A673 (cell line): ENCODE data around the gene KRTAP10-2. TPM values are rescaled to one million over a fixed set of nuclear protein-coding genes. Genes with fewer than 3 reads are reported as not detected.

Source experiments
- BruUV-seq: library from RNA; stranded (reverse); fragments of 400-500 nt; replicated peaks from 2 replicates; lab custom pipeline; 2021; lab: Mats Ljungman, UMichigan
- CTCF ChIA-PET: fragments of 300-600 bp; sonication (Branson Sonifier 250); formaldehyde crosslinking; loops from one replicate; lab custom pipeline; 2022; ENCODE audit warnings: antibody characterized with exemption; lab: Charles Lee
- POLR2A ChIA-PET: fragments of 300-600 bp; sonication (Branson Sonifier 250); formaldehyde crosslinking; loops from one replicate; lab custom pipeline; 2022; ENCODE audit warnings: antibody characterized with exemption; ENCODE audit not compliant: low non-redundant PET; lab: Charles Lee
- DNase-seq: peaks from one replicate; pipeline ENCODE4 v3.0.0-alpha.2; 2015; ENCODE audit warnings: low spot score
- H3K27ac ChIP-seq: fragments of 200-600 bp; sonication (generic); 2 replicates; pipeline ENCODE4 v1.5.1; 2016; ENCODE audit warnings: mixed run types, low read depth, mild to moderate bottlenecking, mixed read lengths, antibody characterized with exemption, low read length; ENCODE audit not compliant: poor library complexity, severe bottlenecking
- H3K27me3 ChIP-seq: fragments of 200-600 bp; sonication (generic); replicated peaks from 2 replicates; pipeline ENCODE4 v1.6.1; 2017; ENCODE audit warnings: mixed run types, low read depth, mild to moderate bottlenecking, mixed read lengths, antibody characterized with exemption, low read length; ENCODE audit not compliant: insufficient read depth, poor library complexity
- H3K36me3 ChIP-seq: fragments of 200-600 bp; sonication (generic); 2 replicates; pipeline ENCODE4 v1.6.1; 2016; ENCODE audit warnings: mixed run types, mild to moderate bottlenecking, mixed read lengths, antibody characterized with exemption, low read length; ENCODE audit not compliant: insufficient read depth, poor library complexity, severe bottlenecking
- H3K4me1 ChIP-seq: fragments of 200-600 bp; sonication (generic); 2 replicates; pipeline ENCODE4 v1.6.1; 2017; ENCODE audit warnings: mixed run types, mild to moderate bottlenecking, mixed read lengths, antibody characterized with exemption, low read length; ENCODE audit not compliant: insufficient read depth, poor library complexity, severe bottlenecking
- H3K4me3 ChIP-seq: fragments of 200-600 bp; sonication (generic); 2 replicates; pipeline ENCODE4 v1.5.1; 2016; ENCODE audit warnings: low read depth, mixed run types, mild to moderate bottlenecking, mixed read lengths, low read length; ENCODE audit not compliant: poor library complexity, severe bottlenecking
- H3K9me3 ChIP-seq: fragments of 200-600 bp; sonication (generic); 2 replicates; pipeline ENCODE4 v1.6.1; 2016; ENCODE audit warnings: mixed run types, low read depth, mild to moderate bottlenecking, mixed read lengths, antibody characterized with exemption, low read length; ENCODE audit not compliant: poor library complexity, severe bottlenecking
- EZH2 ChIP-seq: fragments of 200-600 bp; sonication (generic); IDR thresholded peaks from 2 replicates; pipeline ENCODE4 v1.6.1; 2017; ENCODE audit warnings: borderline replicate concordance, low read depth, mild to moderate bottlenecking, mixed read lengths, antibody characterized with exemption, low read length; ENCODE audit not compliant: poor library complexity, severe bottlenecking
- intact Hi-C: fragments of 100-400 bp; cut with micrococcal nuclease; formaldehyde crosslinking; loops from one replicate; pipeline ENCODE4 v1.10.0; 2022; ENCODE audit not compliant: unreplicated experiment
- total RNA-seq: library from RNA; stranded (reverse); gene quantifications from 2 replicates; pipeline ENCODE4 v1.2.3, GENCODE V29; 2021
- TF ChIP-seq, protein P1 (sequence below): fragments of 300-800, 200-600 bp; sonication (generic); conservative IDR thresholded peaks from 2 replicates; pipeline ENCODE4 v1.5.1; 2017; ENCODE audit warnings: low read depth, mild to moderate bottlenecking, antibody characterized with exemption, low read length, moderate library complexity, mixed read lengths

The KRTAP10-2 gene
- total RNA-seq, 1 experiment from 2014 or later: 0.69 TPM

GRCh38 chr21:44507673-44508425, 43.5 kb downstream of the KRTAP10-2 start:
- ChIA-PET CTCF (no interaction called here), POLR2A (no interaction called here)
- no peak for TF ChIP-seq EZH2
- TF ChIP-seq, protein P1, sequence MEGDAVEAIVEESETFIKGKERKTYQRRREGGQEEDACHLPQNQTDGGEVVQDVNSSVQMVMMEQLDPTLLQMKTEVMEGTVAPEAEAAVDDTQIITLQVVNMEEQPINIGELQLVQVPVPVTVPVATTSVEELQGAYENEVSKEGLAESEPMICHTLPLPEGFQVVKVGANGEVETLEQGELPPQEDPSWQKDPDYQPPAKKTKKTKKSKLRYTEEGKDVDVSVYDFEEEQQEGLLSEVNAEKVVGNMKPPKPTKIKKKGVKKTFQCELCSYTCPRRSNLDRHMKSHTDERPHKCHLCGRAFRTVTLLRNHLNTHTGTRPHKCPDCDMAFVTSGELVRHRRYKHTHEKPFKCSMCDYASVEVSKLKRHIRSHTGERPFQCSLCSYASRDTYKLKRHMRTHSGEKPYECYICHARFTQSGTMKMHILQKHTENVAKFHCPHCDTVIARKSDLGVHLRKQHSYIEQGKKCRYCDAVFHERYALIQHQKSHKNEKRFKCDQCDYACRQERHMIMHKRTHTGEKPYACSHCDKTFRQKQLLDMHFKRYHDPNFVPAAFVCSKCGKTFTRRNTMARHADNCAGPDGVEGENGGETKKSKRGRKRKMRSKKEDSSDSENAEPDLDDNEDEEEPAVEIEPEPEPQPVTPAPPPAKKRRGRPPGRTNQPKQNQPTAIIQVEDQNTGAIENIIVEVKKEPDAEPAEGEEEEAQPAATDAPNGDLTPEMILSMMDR: no peak
- Histone ChIP-seq H3K9me3 (no peaks in the 10 kb centered on the region), H3K4me3 (no peak overlapping the region), H3K27ac (no peak overlapping the region), H3K4me1 (no peaks in the 10 kb centered on the region), H3K36me3 (no peaks in the 10 kb centered on the region), H3K27me3 (no peaks in the 10 kb centered on the region)
- no peak for DNase-seq
- intact Hi-C loops: no loop called here
- no TSS peak for BruUV-seq

DNA sequence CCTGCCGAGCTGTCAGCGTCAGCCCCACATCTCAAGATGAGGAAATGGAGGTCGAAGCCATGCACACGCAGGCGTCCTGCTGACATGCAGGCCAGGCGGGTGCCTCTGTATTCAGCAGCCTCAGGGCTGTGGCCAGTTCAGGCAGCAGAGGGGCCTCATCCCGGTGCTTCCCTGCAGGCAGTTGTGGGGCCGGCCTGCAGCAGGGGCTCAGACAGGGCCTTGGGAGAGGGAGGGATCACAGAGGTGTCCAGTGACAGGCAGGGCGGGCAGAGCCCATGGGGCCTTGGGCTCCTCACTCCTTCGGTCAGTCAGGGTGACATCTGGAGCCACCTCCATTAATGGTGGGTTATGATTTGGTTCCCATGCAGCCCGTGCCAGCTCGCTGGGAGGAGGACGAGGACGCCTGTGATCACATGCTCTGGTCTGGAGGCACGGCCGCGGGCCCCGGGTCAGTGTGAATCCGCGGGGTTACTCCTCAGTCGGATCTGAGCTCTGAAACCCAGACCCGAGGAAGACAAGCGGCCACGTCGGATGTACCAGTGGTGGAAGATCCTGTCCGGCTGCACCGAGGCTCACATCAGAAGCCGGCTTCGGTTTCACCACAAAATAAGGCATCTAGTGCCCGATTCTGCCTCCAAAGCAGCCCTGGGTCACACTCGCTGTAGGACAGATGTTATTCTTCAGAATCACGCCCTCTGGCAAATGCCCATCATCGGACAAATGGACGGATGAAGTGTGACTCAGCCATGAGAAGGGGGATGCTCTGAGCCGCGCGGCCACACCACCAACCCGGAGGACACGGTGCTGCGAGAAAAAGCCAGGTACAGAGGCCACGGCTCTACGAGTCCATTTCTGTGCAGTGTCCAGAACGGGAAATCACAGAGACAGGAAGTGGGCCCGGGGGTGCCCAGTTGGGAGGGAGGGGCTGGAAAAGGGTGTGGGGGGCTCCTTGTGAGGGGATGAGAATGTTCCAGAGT, 44.7 kb downstream of the KRTAP10-2 start:
- intact Hi-C loops: no loop called here
- CTCF ChIA-PET: interaction anchor here (0.9 kb wide), 1 partner anchor 286 kb away, joined by 5 read pairs; no protein-coding TSS in a partner anchor
- Histone ChIP-seq H3K9me3 (no peaks in the 10 kb centered on the region), H3K36me3 (no peaks in the 10 kb centered on the region), H3K27ac (no peak overlapping the region), H3K4me3 (no peak overlapping the region), H3K4me1 (no peaks in the 10 kb centered on the region), H3K27me3 (no peaks in the 10 kb centered on the region)
- TF ChIP-seq EZH2: no peak
- TF ChIP-seq, protein P1: no peak
- BruUV-seq: no TSS peak
- no peak for DNase-seq
- POLR2A ChIA-PET: no interaction called here

GRCh38 chr21:44505673-44506278, 45.5 kb downstream of the KRTAP10-2 start:
- Histone ChIP-seq H3K27ac (no peak overlapping the region), H3K9me3 (no peaks in the 10 kb centered on the region), H3K36me3 (no peaks in the 10 kb centered on the region), H3K4me1 (no peaks in the 10 kb centered on the region), H3K4me3 (no peak overlapping the region), H3K27me3 (no peaks in the 10 kb centered on the region)
- POLR2A ChIA-PET: no interaction called here
- CTCF ChIA-PET: interaction anchor here (0.9 kb wide), 1 partner anchor 287 kb away, joined by 5 read pairs; no protein-coding TSS in a partner anchor
- DNase-seq: no peak
- BruUV-seq: no TSS peak
- intact Hi-C loops: no loop called here
- TF ChIP-seq, protein P1: no peak
- TF ChIP-seq EZH2: no peak
